GM12891 (cell line): Measurements from ENCODE around the gene C1orf50.

Source experiments
- POLR2A ChIP-seq: IDR thresholded peaks from 2 replicates; pipeline ENCODE4 v1.6.1; 2011; ENCODE audit warnings: low read depth, low read length, control low read depth
- POLR2AphosphoS5 ChIP-seq: IDR thresholded peaks from 2 replicates; pipeline ENCODE4 v1.6.1; 2011; ENCODE audit warnings: low read depth, low read length, control low read depth
- SPI1 ChIP-seq: IDR thresholded peaks from 2 replicates; pipeline ENCODE4 v1.6.1; 2011; ENCODE audit warnings: low read depth, low read length, control low read depth
- TAF1 ChIP-seq: IDR thresholded peaks from 2 replicates; pipeline ENCODE4 v1.6.1; 2011; ENCODE audit warnings: low read depth, low read length, control low read depth

DNA sequence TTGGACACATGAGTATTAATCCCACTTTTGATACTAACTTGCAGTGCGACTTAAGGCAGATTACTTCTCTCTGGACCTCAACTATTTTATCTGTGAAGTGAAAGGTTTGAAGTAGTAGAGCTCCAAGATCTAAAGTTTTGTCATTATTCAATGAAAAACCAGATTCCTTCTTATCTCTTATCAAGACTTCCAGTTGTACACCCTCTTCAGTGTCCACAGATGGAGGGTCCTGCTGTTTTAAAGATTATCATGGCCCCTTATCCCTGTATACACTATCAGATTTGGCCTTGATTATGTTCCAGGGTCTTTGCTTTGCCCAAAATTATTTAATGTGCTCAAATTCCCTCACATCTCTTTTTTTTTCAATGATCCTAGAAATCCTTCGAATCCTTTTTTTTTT lies 1.1 kb downstream of the C1orf50 start:
- no peak for TF ChIP-seq TAF1
- no peak for TF ChIP-seq POLR2AphosphoS5
- TF ChIP-seq POLR2A: no peak
- no peak for TF ChIP-seq SPI1
